ENCODE data around the gene ADGRL3. TPM values are rescaled to one million over a fixed set of nuclear protein-coding genes. Genes with fewer than 3 reads are reported as not detected.
"Not testable (repeated sequence)": the region's sequence is repeated elsewhere in the genome, so short reads cannot be mapped to it uniquely, and the experiment has no call there.

ADGRL3 gene
- total RNA-seq, 1 donor from 2014 or later: 0.08 TPM

GRCh38 chr4:61614231-61614630, 414.1 kb downstream of the ADGRL3 start:
- DNase-seq (ENCODE audit: low read depth): no peak

DNA sequence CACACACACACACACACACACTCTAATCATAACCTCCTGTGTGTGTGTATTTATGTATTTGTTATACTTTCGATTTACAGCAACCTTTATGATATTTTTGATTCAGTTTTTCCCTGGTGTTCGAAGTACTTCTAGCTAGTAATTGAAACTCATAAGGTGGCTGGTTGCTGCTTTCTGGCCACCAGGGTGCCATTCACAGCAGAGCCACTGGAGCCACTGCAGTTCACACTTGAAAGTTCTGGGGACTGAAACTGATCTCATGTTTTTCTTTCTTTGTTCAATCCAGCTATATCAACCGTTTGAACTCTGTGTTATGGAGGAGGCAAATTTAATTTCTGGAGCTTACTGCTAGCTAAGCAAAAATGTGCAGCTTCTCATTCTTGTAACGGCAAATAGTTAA, 419.4 kb downstream of the ADGRL3 start:
- no peak for DNase-seq (ENCODE audit: low read depth)

DNA sequence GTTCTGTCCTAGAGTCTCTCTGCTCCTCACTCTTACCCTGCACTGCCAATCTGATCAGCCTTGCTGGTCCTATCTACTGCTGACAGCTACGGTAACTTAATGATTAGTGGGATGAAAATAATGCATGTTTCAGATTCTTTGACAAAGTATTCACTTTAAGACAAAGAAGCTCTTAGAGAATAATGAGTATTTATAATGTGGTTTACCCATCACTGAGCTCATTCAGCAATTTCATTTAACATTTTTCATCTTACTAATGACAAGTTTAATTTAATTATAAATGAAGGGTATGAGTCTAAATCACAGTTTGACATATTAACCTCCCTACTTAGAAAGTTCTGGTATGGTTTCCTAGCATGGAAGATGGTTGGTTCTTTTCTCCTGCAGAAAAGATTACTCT, 428.2 kb downstream of the ADGRL3 start:
- no peak for DNase-seq (ENCODE audit: low read depth)

GRCh38 chr4:61628727-61629126, 428.6 kb downstream of the ADGRL3 start:
- DNase-seq (ENCODE audit: low read depth): no peak

DNA sequence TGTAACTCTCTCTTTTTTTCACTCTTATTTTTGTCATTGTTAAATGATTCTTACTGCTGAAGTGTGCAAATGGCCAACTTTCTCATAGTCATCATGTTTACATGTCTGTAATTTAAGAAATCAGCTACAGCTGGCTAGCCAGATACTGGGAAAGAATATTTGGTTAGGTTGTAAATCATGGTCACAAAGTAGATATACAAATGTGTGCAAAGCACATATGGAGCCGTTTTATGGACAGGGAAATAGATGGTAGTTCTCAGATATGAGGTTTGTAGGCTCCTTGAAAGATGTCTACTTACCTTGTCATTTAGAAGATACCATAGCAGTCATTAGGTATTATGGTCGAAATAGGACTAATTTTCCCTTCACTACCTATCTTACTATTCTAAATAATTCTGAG, 430.4 kb downstream of the ADGRL3 start:
- DNase-seq (ENCODE audit: low read depth): no peak

- no peak for DNase-seq (ENCODE audit: low read depth)
Measured at GRCh38 chr4:61638591-61638990, 438.5 kb downstream of the ADGRL3 start.

GRCh38 chr4:61646746-61647350, 446.7 kb downstream of the ADGRL3 start:
- not testable (repeated sequence) for DNase-seq (ENCODE audit: low read depth)

DNA sequence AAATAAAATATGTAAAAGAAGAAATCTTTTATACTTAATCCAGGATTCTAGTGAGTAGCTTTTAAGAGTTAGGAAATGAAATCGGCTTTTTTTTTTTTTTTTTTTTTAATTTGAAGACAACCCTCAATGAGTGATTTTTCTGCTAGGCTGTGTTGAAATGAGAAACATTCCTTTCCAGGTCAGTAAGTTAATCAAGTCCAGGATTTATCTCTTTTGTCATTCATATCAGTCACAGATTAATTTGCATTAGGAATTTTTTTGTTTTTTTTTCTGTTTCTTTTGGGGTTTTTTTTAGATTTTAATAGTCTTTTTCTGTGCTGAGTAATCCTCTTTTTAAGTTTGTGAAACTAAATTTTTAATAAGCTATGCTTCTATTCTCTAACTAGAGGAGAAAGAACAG, 448.1 kb downstream of the ADGRL3 start:
- no peak for DNase-seq (ENCODE audit: low read depth)

- DNase-seq (ENCODE audit: low read depth): no peak
Measured at GRCh38 chr4:61657016-61657415, 456.9 kb downstream of the ADGRL3 start.

DNA sequence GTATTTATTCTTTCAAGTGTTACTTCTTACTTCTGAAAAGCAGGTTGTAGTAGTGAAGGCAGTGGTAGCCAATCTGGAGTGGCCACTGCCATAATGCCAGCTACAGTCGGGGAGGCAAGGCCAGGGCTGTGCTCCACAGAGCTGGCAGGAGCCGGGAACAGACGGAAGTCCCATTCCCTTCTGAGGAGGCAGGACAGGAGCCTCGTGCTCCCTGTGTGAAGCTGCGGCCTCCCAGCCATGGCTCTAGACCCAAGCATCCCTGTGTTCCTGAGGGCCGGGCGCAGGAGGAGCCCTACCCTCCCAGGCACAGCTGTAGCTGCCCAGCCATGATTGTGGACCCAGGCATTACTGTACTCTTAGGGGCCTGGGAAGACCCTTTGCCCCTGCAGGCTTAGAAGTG, 461.8 kb downstream of the ADGRL3 start:
- DNase-seq (ENCODE audit: low read depth): no peak

- no peak for DNase-seq (ENCODE audit: low read depth)
Measured at GRCh38 chr4:61662362-61662761, 462.2 kb downstream of the ADGRL3 start.

- DNase-seq (ENCODE audit: low read depth): no peak
Measured at GRCh38 chr4:61663310-61663709, 463.2 kb downstream of the ADGRL3 start.

DNA sequence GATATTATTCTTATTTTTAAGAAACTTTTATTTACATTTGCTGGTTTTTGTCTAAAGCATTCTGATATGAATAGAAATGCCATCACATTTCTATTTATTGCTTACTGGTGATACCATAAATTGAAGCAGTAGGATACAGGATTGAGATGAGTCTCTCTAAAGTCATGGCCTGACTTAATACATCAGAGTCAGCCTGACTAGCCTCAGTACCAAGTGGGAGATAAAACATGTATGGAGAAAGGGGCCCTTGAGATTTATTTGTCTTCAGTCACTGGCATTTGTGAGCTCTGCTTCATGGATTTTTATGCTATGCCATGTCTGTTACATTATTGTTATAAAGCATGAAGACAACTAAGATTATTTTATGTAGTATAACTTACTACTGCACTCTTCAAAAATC, 465.5 kb downstream of the ADGRL3 start:
- DNase-seq (ENCODE audit: low read depth): no peak

GRCh38 chr4:61666244-61666643, 466.1 kb downstream of the ADGRL3 start:
- no peak for DNase-seq (ENCODE audit: low read depth)

- DNase-seq (ENCODE audit: low read depth): no peak
Measured at GRCh38 chr4:61671599-61671998, 471.5 kb downstream of the ADGRL3 start.

GRCh38 chr4:61675464-61675863, 475.3 kb downstream of the ADGRL3 start:
- no peak for DNase-seq (ENCODE audit: low read depth)

DNA sequence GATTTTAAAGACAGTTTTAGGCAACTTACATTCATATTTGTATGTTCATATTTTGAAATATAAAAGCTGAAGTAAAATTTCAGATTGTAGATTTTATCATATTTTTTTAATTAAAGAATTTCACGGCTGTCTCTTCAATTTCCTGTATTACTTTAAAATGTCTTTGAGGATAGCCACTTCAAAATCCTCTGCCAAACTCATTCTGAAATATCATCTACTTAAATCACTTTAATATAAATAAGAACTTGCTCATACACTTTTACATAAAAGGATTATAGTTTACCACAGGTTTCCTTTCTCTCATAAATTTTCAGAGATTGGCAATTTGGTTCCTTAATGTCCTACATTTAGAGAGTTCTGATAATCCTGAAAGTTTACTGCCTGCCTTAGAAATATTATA, 478.2 kb downstream of the ADGRL3 start:
- no peak for DNase-seq (ENCODE audit: low read depth)

DNA sequence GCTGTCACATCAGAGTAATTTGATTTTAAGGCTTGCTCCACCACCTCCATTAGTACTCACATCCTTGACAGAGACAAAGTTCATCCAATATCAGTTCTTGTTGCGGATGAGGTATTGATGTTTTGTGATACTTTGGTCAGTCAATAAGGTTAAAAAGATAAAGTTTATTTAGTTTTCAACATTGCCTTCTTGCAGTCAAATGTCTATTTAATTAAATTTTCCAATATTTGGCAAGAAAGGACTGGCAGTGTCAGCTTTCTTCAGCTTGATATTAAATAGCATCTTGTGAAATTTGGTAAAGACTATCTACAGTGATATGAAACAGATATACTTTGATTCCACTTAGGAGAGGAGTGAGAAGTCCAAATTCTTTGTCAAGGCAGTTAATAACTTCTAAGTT, 493.4 kb downstream of the ADGRL3 start:
- DNase-seq (ENCODE audit: low read depth): no peak

- no peak for DNase-seq (ENCODE audit: low read depth)
Measured at GRCh38 chr4:61714387-61714911, 514.3 kb downstream of the ADGRL3 start.

GRCh38 chr4:61716426-61716825, 516.3 kb downstream of the ADGRL3 start:
- no peak for DNase-seq (ENCODE audit: low read depth)

DNA sequence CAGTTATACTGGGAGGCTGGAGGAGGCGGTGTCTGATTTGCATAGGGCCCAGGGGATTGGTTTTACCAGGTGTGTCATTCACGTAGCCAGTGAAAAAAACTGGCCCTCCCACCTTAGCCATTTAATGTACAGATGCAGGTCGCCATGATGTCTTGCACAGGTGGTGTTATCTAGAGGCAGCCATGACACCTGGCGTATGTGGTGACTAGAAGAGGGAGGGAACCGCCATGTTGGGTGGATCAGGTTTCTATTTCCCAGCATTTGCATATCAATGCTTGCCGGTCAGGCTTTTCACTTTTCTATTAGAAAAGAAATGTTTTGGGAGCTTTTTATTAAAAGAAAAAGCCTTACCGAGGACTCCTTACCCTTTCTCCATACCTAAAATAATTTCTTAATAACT, 523.4 kb downstream of the ADGRL3 start:
- no peak for DNase-seq (ENCODE audit: low read depth)

- no peak for DNase-seq (ENCODE audit: low read depth)
Measured at GRCh38 chr4:61727286-61727685, 527.2 kb downstream of the ADGRL3 start.

DNA sequence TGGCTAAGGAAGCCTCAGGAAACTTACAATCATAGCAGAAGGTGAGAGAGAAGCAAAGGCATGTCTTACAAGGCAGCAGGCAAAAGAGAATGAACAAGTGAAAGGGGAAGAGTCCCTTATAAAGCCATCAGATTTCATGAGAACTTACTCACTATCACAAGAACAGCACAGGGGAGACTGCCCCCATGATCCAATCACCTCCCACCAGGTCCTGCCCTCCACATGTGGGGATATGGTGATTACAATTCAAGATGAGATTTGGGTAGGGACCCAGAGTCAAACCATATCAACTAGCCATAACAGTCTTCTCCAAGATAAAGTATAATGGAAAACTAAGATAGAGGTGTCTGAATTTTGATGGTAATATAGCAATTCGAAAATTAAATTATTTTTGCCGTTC, 534.3 kb downstream of the ADGRL3 start:
- no peak for DNase-seq (ENCODE audit: low read depth)

DNA sequence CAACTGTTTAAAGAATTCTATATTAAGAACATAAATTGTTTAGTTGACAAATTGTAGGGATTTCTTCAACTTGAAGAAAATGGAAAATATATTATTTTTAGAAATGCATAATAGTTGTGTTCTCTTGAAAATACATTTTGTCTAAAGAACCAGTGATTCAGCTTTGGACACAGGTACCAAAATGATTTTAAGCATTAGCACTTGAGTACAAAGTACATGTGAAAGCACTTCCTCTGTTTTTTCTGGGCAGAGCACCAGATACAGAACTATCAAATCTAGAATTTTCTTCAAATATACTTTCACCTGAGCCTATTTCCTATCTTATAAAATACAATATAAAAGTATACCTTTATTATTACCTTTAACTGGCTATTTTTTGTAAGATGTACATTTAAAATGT, 539.8 kb downstream of the ADGRL3 start:
- DNase-seq (ENCODE audit: low read depth): no peak
